ENCODE data around the gene GGTLC3.
A peak's percentile ranks its signal among the peaks of the same experiment; 100 is the strongest.
"Not testable (repeated sequence)": the region's sequence is repeated elsewhere in the genome, so short reads cannot be mapped to it uniquely, and the experiment has no call there.

Gene GGTLC3

GRCh38 chr22:18518061-18518460 lies at the start of gene GGTLC3:
TSS of gene GGTLC3 (minus strand) at chr22:18518161. CDS start at chr22:18517897, 264 bp downstream.
- not testable (repeated sequence) for DNase-seq (ENCODE audit: low spot score)

GRCh38 chr22:18560099-18560974 lies 42.4 kb upstream of the GGTLC3 start:
- not testable (repeated sequence) for DNase-seq (ENCODE audit: low spot score)

- DNase-seq (ENCODE audit: low spot score): not testable (repeated sequence)
Measured at GRCh38 chr22:18558939-18559338, 41.0 kb upstream of the GGTLC3 start.

GRCh38 chr22:18558516-18558915 lies 40.6 kb upstream of the GGTLC3 start:
- DNase-seq (ENCODE audit: low spot score): not testable (repeated sequence)

- DNase-seq (ENCODE audit: low spot score): not testable (repeated sequence)
Measured at GRCh38 chr22:18554280-18555256, 36.6 kb upstream of the GGTLC3 start.

GRCh38 chr22:18552839-18553597 lies 35.1 kb upstream of the GGTLC3 start:
- not testable (repeated sequence) for DNase-seq (ENCODE audit: low spot score)

GRCh38 chr22:18551046-18551445 lies 33.1 kb upstream of the GGTLC3 start:
- peak; percentile 0 for DNase-seq (ENCODE audit: low spot score)

- DNase-seq (ENCODE audit: low spot score): peak; percentile 5
Measured at GRCh38 chr22:18549458-18550179, 31.7 kb upstream of the GGTLC3 start.

- DNase-seq (ENCODE audit: low spot score): not testable (repeated sequence)
Measured at GRCh38 chr22:18544615-18545014, 26.7 kb upstream of the GGTLC3 start.

GRCh38 chr22:18543400-18543799 lies 25.4 kb upstream of the GGTLC3 start:
- DNase-seq (ENCODE audit: low spot score): not testable (repeated sequence)

GRCh38 chr22:18539994-18540393 lies 22.0 kb upstream of the GGTLC3 start:
- not testable (repeated sequence) for DNase-seq (ENCODE audit: low spot score)

GRCh38 chr22:18534315-18534714 lies 16.4 kb upstream of the GGTLC3 start:
- not testable (repeated sequence) for DNase-seq (ENCODE audit: low spot score)

- not testable (repeated sequence) for DNase-seq (ENCODE audit: low spot score)
Measured at GRCh38 chr22:18533633-18534032, 15.7 kb upstream of the GGTLC3 start.

- not testable (repeated sequence) for DNase-seq (ENCODE audit: low spot score)
Measured at GRCh38 chr22:18529416-18530145, 11.6 kb upstream of the GGTLC3 start.

GRCh38 chr22:18528597-18529415 lies 10.8 kb upstream of the GGTLC3 start:
- peak; percentile 88 for DNase-seq (ENCODE audit: low spot score)

- not testable (repeated sequence) for DNase-seq (ENCODE audit: low spot score)
Measured at GRCh38 chr22:18527752-18528596, 10.0 kb upstream of the GGTLC3 start, which contains the start of gene TMEM191B. TSS of gene TMEM191B (plus strand) at chr22:18527802. CDS start at chr22:18527981, 179 bp downstream.

GRCh38 chr22:18523328-18523727 lies 5.4 kb upstream of the GGTLC3 start:
- not testable (repeated sequence) for DNase-seq (ENCODE audit: low spot score)

GRCh38 chr22:18522762-18523161 lies 4.8 kb upstream of the GGTLC3 start:
- DNase-seq (ENCODE audit: low spot score): not testable (repeated sequence)
